HG03354 (cell line): ENCODE measurements around the gene TMEM132D.

Source experiments
- ATAC-seq: cut with Tn5 transposase; IDR thresholded peaks from one replicate; pipeline ENCODE4 v1.9.1; 2021; ENCODE audit warnings: mild to moderate bottlenecking; ENCODE audit not compliant: unreplicated experiment, poor library complexity, severe bottlenecking

The TMEM132D gene

DNA sequence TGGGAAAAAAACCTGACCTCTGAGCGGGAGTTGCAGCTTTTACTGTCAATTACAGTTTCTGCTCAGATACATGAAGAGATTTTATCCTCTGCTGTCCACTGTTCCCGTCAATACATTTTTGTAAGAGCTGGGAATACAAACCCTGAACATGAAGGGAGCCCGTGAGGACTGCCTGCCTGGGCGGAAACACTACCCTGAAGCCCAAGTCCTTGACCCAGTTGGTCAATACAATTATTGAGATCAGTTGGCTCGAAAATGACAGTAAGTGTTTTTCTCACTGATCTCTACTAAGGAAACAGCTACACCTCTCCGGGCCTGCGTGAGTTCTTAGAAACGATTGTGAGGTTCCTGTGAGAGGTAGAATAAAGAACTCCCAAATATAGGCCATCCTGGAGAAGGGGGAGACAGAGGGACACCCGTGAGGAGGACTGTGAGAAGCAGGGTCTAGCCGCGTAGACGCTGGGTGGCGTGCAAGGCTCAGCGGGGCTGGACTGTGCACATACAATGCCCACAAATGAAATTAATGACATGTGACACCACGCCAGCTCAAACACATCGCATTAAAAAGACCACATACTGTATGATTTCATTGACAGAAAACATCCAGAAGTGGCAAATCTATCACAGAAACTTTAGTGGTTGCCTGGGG is 509.5 kb downstream of the TMEM132D start:
- ATAC-seq, result no peak

DNA sequence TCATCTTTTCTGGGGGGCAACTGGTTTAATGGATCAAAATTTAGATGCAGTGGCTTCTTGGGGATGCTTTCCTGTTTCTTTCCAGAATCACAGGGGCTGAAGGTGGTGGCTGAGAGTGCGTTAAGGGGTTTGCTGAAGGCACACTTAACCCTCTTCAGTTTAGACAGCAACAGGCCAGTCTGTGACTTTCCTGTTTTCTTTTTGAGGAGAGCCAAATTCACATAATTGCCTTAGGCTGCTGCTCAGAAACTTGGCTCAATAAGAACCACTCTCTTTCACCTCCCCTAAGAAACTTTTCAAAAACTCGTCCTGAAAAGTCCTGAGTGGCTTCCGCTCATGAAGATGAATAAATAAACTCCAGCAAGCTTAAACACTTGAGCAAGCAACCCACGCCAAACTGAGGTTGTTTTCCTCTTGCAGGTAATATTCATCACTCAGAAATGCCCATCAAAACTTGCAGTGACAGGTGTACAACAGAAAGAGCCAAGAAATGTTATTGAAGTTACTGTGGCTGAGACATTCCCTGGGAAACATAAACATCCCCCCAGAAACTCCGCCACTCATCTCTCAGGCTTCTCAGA is 510.4 kb downstream of the TMEM132D start:
- ATAC-seq, result no peak

DNA sequence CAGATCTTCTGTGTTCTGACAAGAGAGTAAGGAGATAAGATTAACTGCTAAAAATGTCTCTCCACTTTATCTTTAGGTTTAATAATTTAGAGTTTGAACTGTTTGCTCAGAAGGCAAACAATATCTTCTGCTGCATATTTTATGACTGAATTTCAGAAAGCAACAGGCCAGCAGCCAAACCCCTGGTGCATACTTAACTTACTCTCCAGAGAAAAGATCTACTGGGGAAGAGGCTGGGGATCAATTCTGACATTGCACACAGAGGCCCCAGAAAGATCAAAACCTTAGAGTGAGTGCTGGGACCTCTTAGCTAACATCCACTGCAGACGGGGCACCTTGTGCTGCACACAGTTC is 518.2 kb downstream of the TMEM132D start:
- no peak for ATAC-seq

DNA sequence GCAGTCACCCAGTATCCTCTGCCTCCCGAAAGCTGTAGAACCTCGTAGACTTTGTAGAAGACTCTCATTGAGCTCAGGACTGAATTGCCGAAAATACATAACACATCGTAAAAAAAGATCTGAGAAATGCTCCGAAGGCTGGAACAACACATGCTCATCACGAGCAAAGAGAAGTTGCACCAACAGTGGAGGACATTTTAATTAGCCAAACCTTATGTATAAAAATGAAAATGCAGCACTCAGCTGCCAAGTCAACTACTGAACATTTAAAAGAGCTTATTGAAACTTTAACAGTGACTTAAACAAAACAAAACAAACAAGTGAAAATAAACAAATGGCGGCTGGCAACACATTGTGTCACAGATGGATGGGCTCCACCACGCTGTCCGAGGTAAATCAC is 519.9 kb downstream of the TMEM132D start:
- no peak for ATAC-seq

DNA sequence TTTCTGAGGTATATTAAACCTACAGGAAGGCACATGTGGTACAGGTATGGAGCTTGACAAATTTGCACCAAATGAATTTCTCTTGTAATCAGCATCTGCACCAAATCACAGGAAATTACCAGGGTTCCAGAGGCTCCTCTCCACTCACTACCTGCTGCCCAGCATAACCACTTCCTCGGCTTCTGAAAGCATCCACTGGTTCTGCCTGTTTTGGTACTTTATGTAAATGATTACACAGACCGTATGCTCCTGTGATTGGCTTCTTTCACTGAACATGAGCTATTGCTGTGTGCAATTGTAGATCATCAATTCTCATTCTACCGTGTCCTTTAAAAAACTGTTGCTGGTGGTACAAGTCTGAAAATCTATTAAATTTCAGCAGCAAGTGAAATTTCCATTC is 522.1 kb downstream of the TMEM132D start:
- no peak for ATAC-seq

DNA sequence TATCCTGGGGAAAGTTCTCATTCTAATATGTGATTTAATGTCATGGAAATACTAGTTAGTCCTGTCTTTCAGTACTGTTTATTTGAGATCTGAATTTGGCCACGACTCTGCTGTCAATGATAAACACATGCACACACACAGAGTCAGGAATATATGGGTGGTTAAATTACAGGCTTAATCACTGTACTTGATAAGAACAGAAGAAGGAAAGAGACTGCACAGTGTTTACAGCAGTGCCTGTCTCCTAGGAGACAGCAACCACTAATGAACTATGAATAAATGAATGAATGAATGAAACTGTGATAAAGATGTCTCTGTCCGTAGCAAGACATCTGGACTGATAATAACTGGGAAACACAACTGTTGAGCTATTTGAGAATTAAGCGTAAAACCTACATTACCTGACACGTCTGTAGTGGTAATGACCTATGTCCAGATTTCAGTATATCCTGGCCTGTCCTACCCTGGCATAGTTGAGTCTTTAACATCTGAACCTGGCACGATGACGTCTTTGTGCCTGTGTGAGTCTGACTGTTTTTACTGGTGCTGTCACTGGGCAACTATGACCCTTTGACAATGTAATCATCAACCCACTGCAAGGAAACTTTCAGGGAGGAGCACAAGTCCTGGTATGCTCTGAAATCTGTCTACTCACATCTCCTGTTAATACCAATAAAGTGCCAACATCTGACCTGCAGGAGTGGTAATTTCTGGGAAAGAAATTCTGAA is 524.6 kb downstream of the TMEM132D start:
- ATAC-seq, result no peak

DNA sequence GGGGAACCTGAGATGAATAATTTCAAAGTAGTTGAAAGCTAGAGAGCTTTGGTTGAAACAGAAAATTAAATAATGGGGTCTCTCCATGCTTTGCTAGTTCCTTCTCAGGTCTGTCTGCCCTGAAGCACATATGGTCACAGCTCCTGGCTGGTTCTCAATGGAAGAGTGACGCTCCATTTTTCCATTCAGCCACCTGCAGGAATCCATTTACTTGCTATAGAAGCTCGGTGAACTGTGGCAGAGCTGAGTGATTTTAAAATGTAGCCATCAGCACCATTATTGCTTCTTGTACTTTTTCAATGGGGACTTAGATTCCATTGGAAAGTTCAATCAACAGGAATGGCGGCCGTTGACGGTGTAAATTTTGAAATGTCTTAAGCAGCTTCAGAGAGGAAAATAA is 525.3 kb downstream of the TMEM132D start:
- no peak for ATAC-seq

DNA sequence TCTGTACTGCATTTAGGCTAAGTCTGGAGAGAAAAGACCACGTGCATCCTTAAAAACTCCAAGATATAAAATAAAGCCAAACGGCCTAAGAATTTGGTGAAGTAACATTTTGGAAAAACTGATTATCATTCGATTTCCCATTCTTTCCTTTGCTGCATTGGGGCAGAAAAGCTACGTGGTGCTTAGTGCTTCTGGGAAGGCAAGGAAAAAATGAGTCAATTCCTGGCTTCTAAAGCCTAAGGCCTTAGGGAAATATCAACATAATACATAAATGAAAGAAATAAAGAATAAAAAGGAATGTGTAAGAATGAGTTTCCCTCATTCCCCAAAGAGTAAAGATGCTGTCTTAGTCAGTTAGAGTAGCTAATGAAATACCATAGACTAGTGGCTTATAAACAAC is 530.1 kb downstream of the TMEM132D start:
- ATAC-seq, result no peak

DNA sequence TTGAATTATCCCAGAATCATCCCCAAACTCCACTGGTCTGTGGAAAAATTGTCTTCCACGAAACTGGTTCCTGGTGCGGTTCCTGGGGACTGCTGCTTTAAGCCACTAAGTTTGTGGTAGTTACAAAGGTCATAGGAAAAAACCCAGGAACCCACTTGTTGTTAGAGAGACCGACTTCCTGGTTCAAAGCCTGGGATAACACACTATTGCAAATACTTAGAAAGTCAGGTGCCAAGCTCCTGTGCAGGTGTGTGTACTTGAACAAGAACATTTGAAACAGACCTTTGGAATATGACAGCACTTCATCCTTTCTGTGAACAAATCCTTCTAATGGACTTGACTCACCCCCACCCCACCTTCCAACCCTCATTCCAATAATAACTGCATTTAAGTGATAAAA is 530.9 kb downstream of the TMEM132D start:
- ATAC-seq, result no peak

DNA sequence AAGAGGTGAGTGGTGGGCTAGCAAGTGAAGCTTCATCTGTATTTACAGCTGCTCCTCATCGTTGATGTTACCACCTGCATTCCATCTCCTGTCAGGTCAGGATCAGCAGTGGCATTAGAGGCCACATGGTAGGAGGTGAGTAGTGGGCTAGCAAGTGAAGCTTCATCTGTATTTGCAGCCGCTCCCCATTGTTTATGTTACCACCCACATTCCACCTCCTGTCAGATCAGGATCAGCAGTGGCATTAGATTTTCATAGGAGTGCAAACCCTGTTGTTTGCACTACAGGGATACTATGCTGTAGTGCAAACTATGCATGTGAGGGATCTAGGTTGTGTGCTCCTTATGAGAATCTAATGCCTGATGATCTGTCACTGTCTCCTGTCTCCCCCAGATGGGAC is 531.5 kb downstream of the TMEM132D start:
- ATAC-seq, result no peak

DNA sequence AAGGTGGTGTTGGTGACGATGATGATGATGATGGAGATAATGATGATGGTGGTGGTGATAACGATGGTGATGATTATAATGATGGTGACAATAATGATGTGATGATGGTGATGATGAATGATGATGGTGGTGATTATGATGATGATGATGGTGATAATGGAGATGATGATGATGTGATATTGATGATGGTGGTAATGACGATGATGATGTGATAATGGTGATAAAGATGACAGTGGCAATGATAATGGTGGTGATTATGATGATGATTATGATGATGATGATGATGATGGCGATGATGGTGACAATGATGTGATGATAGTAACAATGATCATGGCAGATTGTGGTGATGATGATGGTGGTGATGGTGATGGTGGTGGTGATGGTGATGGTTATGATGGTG is 532.6 kb downstream of the TMEM132D start:
- no peak for ATAC-seq

DNA sequence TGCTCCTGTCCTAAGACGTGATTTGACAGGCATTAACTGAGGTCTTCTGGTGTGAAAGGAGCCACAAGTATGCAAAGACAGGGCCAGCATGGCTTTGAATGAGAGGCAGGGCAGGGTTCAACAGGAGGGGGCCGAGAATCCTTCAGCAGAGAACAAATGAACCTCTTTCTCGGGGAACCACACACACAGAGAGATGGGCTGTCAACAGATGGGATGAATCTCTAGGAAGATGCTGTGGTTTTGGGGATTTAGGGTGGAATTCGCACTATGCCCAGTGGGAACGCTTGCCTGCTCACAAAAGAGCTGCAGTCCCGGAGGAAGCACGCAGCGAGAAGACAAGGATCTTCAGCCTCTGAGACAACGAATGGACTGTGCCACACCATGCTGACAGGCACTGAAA is 537.2 kb downstream of the TMEM132D start:
- ATAC-seq, result no peak

DNA sequence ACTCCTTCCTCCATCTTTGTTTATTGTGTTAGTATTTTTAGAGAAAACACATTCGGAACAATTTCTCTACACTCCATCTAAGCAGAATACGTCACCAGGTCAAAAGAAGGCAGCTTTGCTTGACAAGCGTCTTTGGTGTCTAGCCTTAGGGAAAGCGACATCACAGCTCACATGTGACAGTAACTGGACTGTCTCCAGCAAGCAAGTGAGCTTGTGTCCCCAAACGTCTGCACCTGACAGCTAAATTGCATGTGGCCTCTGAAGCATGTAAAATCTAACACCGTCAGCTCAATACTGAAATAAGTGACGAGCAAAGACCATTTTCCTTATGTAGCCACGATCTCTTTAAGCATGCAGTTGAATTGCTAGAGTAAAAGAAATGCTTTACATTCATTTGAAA is 540.8 kb downstream of the TMEM132D start:
- ATAC-seq, result no peak

DNA sequence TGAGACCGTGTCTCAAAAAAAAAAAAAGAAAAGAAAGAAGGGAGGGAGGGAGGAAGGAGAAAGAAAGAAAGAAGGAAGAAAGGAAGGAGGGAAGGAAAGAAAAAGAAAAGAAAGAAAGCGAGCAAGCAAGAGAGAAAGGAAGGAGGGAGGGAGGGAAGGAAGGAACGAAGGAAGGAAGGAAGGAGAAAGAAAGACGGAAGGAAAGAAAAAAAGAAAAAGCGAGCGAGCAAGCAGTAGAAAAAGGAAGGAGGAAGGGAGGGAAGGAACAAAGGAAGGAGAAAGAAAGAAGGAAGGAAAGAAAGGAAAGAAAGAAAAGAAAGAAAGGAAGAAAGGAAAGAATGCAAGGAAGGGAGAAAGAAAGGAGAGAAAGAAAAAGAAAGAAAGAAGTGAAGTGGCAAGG is 546.6 kb downstream of the TMEM132D start:
- ATAC-seq, result no peak

DNA sequence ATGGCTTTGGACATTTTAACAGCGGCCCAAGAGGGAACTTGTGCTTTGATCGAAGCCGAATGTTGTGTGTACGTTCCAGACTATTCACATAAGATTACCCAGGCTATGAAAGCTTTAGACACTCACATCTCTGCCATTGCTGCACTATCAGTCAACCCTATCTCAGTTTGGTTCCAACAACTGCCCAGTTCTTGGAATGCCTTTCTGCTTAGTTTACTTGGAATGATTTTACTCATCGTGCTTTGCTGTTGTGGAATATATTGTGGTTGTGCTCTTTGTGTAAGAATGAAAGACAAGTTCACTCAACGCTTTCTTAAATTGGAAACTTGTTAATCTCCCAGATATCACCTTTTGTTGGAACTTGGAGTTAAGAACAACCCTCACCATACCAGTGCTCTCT is 552.3 kb downstream of the TMEM132D start:
- no peak for ATAC-seq

DNA sequence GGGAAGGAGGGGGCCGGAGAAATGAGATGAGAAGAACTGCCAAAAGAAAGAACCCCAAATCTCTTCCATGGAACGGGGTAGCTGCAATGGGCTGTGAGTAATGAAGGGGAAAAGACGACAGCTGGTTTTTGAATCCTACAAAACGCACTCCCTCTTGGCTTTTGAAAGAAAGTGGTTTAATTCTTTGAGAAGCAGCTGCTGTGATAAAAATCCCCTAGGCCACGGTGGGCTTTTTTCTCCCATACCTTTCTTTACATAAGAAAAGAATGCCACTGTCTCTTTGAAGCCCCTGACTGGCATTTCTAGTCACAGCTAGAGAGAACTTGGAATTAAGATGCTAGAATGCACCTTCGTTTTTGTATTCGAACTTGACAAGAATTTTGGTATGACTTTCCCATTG is 564.5 kb downstream of the TMEM132D start:
- ATAC-seq, result no peak

DNA sequence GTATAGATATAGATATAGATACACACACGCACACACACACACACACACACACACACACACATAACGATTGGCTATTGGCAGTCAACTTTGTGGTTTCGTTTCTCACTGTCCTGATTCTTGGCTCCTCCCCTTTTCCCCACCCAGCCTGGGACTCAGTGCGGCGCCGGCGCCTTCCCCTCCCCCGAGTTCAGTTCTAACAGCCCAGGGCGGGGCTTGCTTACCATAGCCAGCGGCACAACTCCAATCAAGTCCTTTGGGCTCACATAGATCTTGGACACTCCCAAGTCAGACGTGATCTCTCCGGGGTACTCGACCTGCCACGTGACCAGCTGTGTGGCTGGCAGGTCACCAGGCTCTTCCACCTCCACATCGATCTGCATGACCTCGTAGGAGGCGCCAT is 566.4 kb downstream of the TMEM132D start:
- ATAC-seq, result no peak

DNA sequence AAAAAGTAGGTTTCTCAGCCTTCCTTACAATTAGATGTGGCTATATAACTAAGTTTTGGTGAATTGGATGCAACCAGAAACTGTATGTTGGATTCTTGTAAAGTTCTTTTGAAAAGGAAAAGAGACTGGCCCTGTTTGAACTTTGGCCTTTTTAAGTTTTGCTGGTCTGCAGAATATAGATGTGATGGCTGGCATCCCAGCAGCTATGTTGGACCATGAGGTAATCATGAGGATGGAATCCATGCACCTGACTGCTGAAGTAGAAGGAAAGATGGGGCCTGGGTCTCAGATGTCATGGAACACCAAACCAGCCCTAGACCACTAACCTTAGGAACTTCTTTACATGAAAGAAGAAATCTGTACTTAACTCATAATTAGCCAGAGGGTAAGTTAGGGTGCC is 568.1 kb downstream of the TMEM132D start:
- no peak for ATAC-seq

DNA sequence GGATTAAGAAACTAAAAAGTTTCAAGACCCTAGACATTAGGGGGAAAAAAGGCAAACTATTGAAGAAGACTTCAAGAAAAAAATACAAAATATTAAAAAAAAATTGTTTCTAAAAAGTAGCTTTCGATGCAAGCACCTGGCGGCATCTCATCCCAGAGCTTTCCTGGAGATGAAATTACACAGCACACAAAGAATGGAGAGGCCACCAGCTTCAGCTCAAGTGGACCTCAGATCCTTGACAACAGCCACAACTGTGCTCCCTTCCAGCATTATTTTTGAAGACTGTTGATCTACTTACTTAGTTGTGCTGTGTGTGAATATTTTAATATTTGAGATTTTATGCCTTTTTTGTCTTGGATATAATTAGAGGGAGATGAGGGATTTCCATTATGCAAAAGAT is 571.5 kb downstream of the TMEM132D start:
- ATAC-seq, result no peak

DNA sequence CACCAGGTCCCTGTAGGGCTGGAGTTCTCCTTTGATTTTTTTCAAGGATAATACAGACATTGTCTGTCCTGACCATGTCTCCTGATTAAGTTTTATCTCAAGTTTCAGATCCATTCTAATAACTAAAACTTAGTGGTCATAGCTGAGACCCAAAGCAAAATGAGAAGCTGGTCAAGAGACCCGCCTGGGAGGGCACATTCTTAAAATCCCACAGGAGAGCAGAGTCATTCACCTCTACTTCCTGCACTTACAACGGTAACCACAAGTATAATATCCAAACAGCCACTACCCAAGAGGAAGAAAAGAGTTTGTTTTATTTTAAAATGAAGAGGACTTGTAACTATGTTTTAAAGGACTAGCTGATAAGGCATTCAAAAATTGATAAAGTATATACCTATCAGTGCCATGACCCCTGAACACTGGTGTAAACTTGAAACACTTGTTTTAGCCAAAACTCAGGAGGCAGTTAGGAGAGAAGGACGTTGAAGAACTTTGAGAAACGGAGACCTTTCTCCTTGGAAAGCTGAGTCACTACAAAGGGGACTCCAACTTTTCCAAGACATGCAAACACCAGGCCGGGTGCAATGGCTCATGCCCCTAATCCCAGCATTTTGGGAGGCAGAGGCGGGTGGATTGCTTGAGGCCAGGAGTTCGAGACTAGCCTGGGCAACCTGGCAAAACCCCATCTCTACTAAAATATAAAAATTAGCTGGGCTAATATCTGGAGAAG is 572.3 kb downstream of the TMEM132D start:
- ATAC-seq, result no peak

DNA sequence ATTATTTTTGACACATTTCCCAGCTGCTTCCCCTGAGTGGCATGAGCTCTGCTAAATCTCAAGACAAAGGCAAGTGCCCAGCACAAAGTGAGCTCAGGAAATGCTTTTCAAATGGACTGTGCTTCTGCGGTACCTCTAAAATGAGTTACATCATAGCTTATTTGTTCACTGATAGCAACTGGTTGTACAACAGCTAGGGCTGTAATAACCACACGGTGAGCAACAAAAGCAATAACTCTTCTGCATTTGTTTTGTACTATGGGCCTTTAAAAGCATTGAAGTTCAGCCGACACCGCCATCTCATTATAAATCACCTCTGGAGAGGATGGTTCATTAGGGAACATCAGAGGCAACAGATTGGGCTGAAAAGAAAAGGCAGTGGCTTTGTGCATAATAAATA is 575.6 kb downstream of the TMEM132D start:
- no peak for ATAC-seq
